ENCODE data around the gene MYOZ1.
"Not testable (repeated sequence)": the region's sequence is repeated elsewhere in the genome, so short reads cannot be mapped to it uniquely, and the experiment has no call there.

DNA sequence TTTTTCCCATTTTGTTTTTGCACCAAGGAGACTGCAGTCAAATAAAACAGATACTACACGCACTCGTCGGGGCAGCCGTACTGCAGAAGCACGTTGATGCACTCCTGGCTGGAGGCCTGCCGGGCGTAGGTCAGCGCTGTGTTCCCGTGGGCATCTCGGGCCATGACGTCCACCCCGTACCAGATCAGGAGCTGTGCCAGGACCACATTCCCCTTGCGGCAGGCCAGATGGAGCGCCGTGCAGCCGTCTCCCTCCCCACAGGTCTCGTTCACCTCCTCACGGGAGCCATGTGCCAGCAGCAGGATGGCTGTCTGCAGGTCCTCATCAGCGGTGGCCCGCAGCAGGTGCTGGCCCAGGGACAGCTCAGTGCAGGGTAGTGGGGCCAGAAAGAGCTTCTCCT is 33.3 kb upstream of the MYOZ1 start:
- TF ChIP-seq, protein P1, sequence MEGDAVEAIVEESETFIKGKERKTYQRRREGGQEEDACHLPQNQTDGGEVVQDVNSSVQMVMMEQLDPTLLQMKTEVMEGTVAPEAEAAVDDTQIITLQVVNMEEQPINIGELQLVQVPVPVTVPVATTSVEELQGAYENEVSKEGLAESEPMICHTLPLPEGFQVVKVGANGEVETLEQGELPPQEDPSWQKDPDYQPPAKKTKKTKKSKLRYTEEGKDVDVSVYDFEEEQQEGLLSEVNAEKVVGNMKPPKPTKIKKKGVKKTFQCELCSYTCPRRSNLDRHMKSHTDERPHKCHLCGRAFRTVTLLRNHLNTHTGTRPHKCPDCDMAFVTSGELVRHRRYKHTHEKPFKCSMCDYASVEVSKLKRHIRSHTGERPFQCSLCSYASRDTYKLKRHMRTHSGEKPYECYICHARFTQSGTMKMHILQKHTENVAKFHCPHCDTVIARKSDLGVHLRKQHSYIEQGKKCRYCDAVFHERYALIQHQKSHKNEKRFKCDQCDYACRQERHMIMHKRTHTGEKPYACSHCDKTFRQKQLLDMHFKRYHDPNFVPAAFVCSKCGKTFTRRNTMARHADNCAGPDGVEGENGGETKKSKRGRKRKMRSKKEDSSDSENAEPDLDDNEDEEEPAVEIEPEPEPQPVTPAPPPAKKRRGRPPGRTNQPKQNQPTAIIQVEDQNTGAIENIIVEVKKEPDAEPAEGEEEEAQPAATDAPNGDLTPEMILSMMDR (IDR thresholded peaks at IDR 0.05 in 4 of 5, conservative IDR thresholded peaks at IDR 0.05 in 1 of 5), result not testable (repeated sequence)
- not testable (repeated sequence) for TF ChIP-seq POLR2A (IDR thresholded peaks at IDR 0.05)
